Left ventricle myocardium inferior (tissue), 1 donor: ENCODE results near the gene A1BG. TPM values are rescaled to one million over a fixed set of nuclear protein-coding genes. Genes with fewer than 3 reads are reported as not detected.
"Not testable (repeated sequence)": the region's sequence is repeated elsewhere in the genome, so short reads cannot be mapped to it uniquely, and the experiment has no call there.

Experiments
- DNase-seq: peaks from one replicate; pipeline ENCODE4 v3.0.0-alpha.2; 2020
- H3K27ac ChIP-seq: fragments of 200-600 bp; replicated peaks from 2 replicates; pipeline ENCODE4 v1.8.0; 2021
- H3K27me3 ChIP-seq: fragments of 200-600 bp; 2 replicates; pipeline ENCODE4 v1.8.0; 2021; ENCODE audit warnings: low read depth
- H3K36me3 ChIP-seq: fragments of 200-600 bp; 2 replicates; pipeline ENCODE4 v1.8.0; 2021
- H3K4me1 ChIP-seq: fragments of 200-600 bp; 2 replicates; pipeline ENCODE4 v1.8.0; 2021
- H3K4me3 ChIP-seq: fragments of 200-600 bp; 2 replicates; pipeline ENCODE4 v1.8.0; 2021; ENCODE audit warnings: mild to moderate bottlenecking, moderate library complexity
- H3K9me3 ChIP-seq: fragments of 200-600 bp; replicated peaks from 2 replicates; pipeline ENCODE4 v1.8.0; 2021
- CTCF ChIP-seq: fragments of 200-600 bp; IDR thresholded peaks from 2 replicates; pipeline ENCODE4 v1.8.0; 2021; ENCODE audit warnings: antibody characterized with exemption, mild to moderate bottlenecking, borderline replicate concordance
- intact Hi-C: fragments of 100-400 bp; cut with micrococcal nuclease; formaldehyde crosslinking; loops from one replicate; pipeline ENCODE4 v1.11.0; 2022
- total RNA-seq: library from RNA; stranded (reverse); fragmentation: NEBNext Ultra II Directional; extraction: Animal tissue kit (Norgen Biotek cat#: 25700); gene quantifications from one replicate; pipeline ENCODE4 v1.2.1, GENCODE V29; 2021
- donor health status: DM: no; HTN: yes; CAD: no; lungs with severe emphysema.

Gene A1BG
- total RNA-seq, 1 donor from 2014 or later = 3.7 TPM

GRCh38 chr19:58318297-58318696, 35.0 kb downstream of the A1BG start:
- intact Hi-C loops = no loop called here
- Histone ChIP-seq H3K9me3 (no peaks in the 10 kb centered on the region), H3K4me3 (no peak overlapping the region), H3K27me3 (no peaks in the 10 kb centered on the region), H3K4me1 (no peaks in the 10 kb centered on the region), H3K27ac (no peak overlapping the region), H3K36me3 (peaks cover 48% of the 10 kb centered on the region)
- no peak for DNase-seq
- TF ChIP-seq CTCF = no peak

- no peak for DNase-seq
- H3K9me3 ChIP-seq = no peaks in the 10 kb centered on the region
- TF ChIP-seq CTCF = no peak
- peaks cover 53% of the 10 kb centered on the region for H3K36me3 ChIP-seq
- intact Hi-C loops = no loop called here
- no peak overlapping the region for H3K27ac ChIP-seq
- H3K27me3 ChIP-seq = no peaks in the 10 kb centered on the region
- H3K4me3 ChIP-seq = no peak overlapping the region
- no peaks in the 10 kb centered on the region for H3K4me1 ChIP-seq
Measured at GRCh38 chr19:58317476-58318072, 35.7 kb downstream of the A1BG start.

GRCh38 chr19:58315580-58315979, 37.7 kb downstream of the A1BG start:
- no peak overlapping the region for H3K4me3 ChIP-seq
- H3K27me3 ChIP-seq = no peaks in the 10 kb centered on the region
- intact Hi-C loops = no loop called here
- peaks cover 62% of the 10 kb centered on the region for H3K36me3 ChIP-seq
- no peaks in the 10 kb centered on the region for H3K9me3 ChIP-seq
- no peak overlapping the region for H3K27ac ChIP-seq
- DNase-seq = no peak
- peaks cover 2% of the 10 kb centered on the region for H3K4me1 ChIP-seq
- no peak for TF ChIP-seq CTCF

GRCh38 chr19:58311345-58311865, 41.9 kb downstream of the A1BG start:
- H3K4me1 ChIP-seq = peaks cover 13% of the 10 kb centered on the region
- peaks cover 82% of the 10 kb centered on the region for H3K36me3 ChIP-seq
- H3K9me3 ChIP-seq = no peaks in the 10 kb centered on the region
- DNase-seq = no peak
- H3K27ac ChIP-seq = no peak overlapping the region
- intact Hi-C loops = no loop called here
- no peak overlapping the region for H3K4me3 ChIP-seq
- H3K27me3 ChIP-seq = no peaks in the 10 kb centered on the region
- TF ChIP-seq CTCF = no peak

- peak; percentile 72 for TF ChIP-seq CTCF
- H3K27ac ChIP-seq, H3K4me3 ChIP-seq, intact Hi-C loops, H3K9me3 ChIP-seq, H3K27me3 ChIP-seq: not testable (repeated sequence)
- peak; percentile 35 for DNase-seq
- Histone ChIP-seq H3K4me1 (peaks cover 20% of the 10 kb centered on the region), H3K36me3 (peaks cover 78% of the 10 kb centered on the region)
Measured at GRCh38 chr19:58310685-58311084, 42.6 kb downstream of the A1BG start.
